ENCODE measurements around the gene ZNF727. TPM values are rescaled to one million over a fixed set of nuclear protein-coding genes. Genes with fewer than 3 reads are reported as not detected.
"Not testable (repeated sequence)": the region's sequence is repeated elsewhere in the genome, so short reads cannot be mapped to it uniquely, and the experiment has no call there.

The ZNF727 gene
- total RNA-seq, 2 donors from 2014 or later: 0.63 to 2.8 TPM

DNA sequence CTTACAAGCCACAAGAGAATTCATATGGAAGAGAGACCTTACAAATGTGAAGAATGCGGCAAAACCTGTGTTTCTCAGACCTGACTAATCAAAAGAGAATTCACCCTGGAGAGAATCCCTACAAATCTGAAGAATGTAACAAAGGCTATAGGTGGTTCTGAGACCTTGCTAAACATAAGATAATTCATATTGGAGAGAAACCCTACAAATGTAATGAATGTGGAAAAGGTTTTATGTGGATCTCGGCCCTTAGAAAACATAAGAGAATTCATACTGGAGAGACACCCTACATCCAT is 33.4 kb downstream of the ZNF727 start:
- Histone ChIP-seq H3K36me3 (no peaks in the 10 kb centered on the region), H3K27me3 (no peaks in the 10 kb centered on the region), H3K4me3 (no peak overlapping the region), H3K9me3 (peaks cover 80 to 100% of the 10 kb centered on the region in 2 donors), H3K4me1 (no peaks in the 10 kb centered on the region), H3K27ac (no peak overlapping the region)
- no peak for DNase-seq (ENCODE audit: low spot score)
- no peak for TF ChIP-seq CTCF (IDR thresholded peaks at IDR 0.05)

DNA sequence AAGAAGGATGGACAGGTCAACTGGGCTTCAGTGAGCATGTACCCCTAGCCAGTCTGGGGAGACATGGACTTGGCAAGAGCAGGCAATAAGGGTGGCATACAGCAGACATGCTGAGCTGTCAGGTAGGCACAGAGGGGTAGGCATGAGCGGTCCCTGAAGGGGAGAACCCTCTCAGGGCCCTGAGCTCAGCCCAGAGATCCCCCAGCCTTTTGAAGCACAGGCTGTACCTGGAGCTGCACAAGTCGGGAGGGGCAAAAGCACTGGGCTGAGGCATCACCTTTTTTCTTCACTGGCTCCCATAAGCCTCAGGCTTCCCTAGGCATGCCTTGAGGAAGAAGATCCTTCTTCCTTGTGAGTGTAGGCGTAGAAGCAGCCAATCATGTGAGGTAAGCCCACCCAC is 42.3 kb downstream of the ZNF727 start:
- no peak for DNase-seq (ENCODE audit: low spot score)
- Histone ChIP-seq H3K4me3 (no peak overlapping the region), H3K4me1 (no peaks in the 10 kb centered on the region), H3K9me3 (peaks cover 17 to 86% of the 10 kb centered on the region in 2 donors), H3K27me3 (no peaks in the 10 kb centered on the region), H3K36me3 (no peaks in the 10 kb centered on the region), H3K27ac (no peak overlapping the region)
- TF ChIP-seq CTCF (IDR thresholded peaks at IDR 0.05): no peak

GRCh38 chr7:64088863-64089262 is 43.6 kb downstream of the ZNF727 start:
- not testable (repeated sequence) for H3K36me3 ChIP-seq

More at GRCh38 chr7:64088863-64089262, 43.6 kb downstream of the ZNF727 start:
- not testable (repeated sequence) for H3K4me3 ChIP-seq; DNase-seq (ENCODE audit: low spot score); H3K4me1 ChIP-seq; H3K27ac ChIP-seq; H3K27me3 ChIP-seq
- H3K9me3 ChIP-seq: peaks cover 12 to 85% of the 10 kb centered on the region in 2 donors

Other genes with a start within 250 kb of the ZNF727 start
- gene ZNF722, start 46.6 kb upstream of the ZNF727 start, total RNA-seq: not detected
- not detected for gene ZNF735, start 161.8 kb downstream of the ZNF727 start, total RNA-seq
- gene ZNF679, start 183.0 kb downstream of the ZNF727 start, total RNA-seq: not detected